Dermis blood vessel endothelial cell (primary cell): ENCODE measurements around the gene CHIC2. TPM values are rescaled to one million over a fixed set of nuclear protein-coding genes. Genes with fewer than 3 reads are reported as not detected.
A peak's percentile ranks its signal among the peaks of the same experiment; 100 is the strongest.

Source experiments
- DNase-seq: peaks from one replicate; pipeline ENCODE4 v3.0.0; 2010
- total RNA-seq: library from RNA; depleted of rRNA; stranded (reverse); fragments of >200 nt; gene quantifications from 2 replicates; pipeline ENCODE4 v1.2.3, GENCODE V29; 2014

Gene CHIC2
- total RNA-seq, 1 donor from 2014 or later: 90.2 TPM

DNA sequence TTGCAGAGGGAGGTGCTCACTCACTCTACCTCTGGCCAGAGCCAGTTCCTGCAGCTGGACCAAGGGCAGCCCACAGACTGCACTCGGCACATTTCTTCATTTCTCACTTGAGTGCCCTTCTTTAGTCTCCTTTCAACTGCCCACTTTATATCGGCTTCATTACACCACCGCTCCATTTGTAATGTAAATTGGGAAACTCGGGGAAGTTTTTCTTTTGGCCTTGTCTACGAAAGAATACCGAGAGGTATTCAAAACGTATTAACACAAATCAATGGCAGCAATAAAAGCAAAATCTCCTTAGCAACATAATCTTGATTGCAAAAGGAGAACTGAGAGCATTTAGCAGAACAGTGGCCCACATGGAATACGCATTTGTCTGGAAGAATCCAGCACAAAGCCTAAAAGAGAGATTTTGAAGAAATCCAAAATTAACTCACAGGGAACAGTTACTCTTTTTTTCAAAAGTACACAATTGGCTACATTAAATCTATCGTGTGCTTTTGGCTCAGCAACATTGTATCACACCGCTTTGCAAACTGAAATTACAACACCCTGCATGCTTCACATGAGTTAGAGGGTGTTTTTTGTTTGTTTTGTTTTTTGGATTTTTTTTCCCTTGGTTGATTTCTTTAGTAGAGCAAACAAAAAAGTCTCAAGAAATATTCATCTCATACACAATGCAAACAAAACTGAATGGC, 62.6 kb downstream of the CHIC2 start:
- no peak for DNase-seq

GRCh38 chr4:53997898-53998297, 66.5 kb downstream of the CHIC2 start:
- DNase-seq: no peak

- peak; percentile 98 for DNase-seq
Measured at GRCh38 chr4:53994382-53995102, 69.9 kb downstream of the CHIC2 start.

DNA sequence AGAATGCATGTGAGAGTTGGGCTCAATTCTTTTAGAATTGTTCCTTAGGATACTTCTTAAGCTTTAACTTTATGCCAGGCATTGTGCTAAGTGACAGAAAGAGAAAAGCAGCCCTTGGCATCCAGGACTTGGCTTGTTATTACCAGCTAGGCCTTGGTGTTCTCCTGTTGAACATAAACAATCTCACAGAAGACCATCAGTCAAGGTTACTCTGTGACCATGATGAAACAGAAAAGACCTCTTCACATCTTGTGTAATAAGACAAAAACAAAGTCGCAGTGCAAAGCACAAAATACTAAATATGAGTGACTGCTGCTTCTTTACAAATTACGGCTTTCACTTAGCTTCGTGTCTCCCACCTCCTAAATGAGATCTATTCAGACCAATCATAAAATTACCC, 71.6 kb downstream of the CHIC2 start:
- no peak for DNase-seq

- no peak for DNase-seq
Measured at GRCh38 chr4:53991821-53992220, 72.6 kb downstream of the CHIC2 start.

DNA sequence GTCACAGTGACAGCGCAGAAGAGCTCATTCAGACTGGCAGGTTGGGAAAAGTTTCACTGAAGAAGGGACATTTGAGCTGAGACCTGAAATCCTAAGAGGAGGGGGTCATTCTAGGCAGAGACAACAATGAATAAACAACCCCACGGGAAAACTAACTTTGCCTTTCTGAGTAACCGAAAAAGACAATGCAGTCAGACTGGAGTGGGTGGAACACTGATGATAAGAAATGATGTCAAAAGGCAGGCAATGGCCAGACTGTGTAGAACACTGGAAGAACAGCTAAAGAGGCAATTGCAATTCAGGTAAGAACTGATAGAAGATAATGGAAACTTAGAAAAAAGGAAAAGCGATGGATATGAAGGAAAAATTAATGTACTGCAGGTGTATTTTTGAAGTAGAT, 73.8 kb downstream of the CHIC2 start:
- DNase-seq: peak; percentile 50

- DNase-seq: peak; percentile 37
Measured at GRCh38 chr4:53987761-53988171, 76.6 kb downstream of the CHIC2 start.

GRCh38 chr4:53986062-53986461, 78.3 kb downstream of the CHIC2 start:
- no peak for DNase-seq

- no peak for DNase-seq
Measured at GRCh38 chr4:53981567-53981966, 82.8 kb downstream of the CHIC2 start.

GRCh38 chr4:53981066-53981465, 83.3 kb downstream of the CHIC2 start:
- no peak for DNase-seq

DNA sequence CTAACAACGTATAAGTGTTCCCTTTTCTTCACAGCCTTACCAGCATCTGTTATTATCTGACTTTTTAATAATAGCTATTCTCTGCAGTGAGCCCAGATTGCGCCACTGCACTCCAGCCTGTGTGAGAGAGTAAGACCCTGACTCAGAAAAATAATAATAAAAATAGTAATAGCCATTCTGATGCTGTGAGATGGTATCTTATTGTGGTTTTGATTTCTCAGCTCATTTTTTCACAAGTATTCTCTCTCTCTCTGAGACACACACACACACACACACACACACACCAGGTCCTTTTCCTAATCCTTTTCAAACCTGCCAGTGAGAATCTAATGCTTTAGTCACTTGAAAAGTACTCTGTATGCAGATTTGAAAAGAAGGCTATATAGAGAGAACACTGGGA, 89.8 kb downstream of the CHIC2 start:
- DNase-seq: no peak

GRCh38 chr4:53967986-53968385, 96.4 kb downstream of the CHIC2 start:
- DNase-seq: no peak

DNA sequence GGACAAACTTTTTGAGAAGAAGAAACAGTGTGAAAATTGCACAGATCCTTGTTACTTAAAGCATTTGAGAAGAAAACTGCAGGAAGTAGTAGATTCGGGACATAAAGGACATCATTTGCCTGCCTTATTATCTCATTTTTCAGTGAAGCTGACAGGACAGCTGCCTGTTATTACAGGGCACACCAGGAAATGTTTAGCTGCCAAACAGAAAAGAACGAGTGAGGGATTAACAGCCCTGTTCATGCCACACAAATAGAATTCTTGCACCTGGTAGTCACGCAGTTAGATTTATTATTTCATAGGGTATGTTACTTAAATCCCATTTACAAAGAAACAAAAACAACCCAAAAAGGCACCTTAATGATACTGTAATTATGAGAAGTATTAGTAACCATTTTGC, 100.6 kb downstream of the CHIC2 start:
- no peak for DNase-seq

DNA sequence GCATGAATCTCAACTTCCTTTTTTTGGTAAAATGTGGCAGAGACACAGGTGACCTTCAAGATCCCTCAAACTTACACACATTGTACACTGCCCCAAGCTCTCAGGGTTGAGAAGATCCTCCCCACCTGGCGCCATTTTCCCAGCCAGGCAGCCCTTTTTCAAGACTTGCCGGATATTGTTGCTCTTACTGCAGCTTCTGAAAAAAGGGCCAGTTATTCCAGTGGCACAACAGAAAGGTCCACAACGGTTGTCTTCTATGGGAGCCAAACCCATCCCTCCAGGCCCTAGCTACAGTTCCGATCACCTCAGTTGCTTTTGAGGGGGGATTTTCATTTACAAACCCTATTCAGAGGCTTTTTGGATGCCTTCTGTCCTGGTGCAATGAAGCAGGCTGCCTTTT, 101.1 kb downstream of the CHIC2 start:
- no peak for DNase-seq

DNA sequence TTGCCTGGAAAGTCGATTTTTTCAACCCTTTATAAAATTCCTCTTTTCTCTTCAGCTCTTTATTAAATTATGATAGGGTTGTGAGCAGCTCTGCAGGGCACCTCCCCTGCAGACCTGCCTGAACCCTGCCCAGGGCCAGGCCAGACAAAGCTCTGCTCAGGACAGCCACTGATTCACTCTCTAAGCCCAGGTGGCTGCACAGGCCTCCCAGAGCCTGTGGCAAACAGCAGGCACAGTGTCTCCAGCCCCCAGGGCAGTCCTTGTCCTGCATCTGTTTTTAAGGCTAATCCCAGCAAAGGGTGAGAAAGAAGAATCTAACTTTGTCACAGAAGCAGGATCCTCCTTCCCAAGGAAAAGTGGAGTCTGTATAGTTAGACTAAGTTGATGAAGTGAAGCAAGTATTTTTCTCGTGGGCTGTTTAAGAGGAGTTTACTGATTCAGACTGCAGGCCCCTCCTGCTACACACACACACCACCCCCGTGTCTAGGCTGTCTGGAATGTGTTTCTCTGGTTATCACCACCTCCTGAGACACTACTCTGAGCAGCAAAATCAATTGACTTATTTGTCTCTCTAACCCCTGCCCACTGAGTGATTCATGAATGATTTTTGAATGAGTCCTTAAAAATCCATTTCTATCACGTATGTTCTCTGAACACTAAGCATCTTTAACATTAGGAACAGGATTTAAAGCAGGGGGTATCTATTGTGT, 101.7 kb downstream of the CHIC2 start:
- no peak for DNase-seq

DNA sequence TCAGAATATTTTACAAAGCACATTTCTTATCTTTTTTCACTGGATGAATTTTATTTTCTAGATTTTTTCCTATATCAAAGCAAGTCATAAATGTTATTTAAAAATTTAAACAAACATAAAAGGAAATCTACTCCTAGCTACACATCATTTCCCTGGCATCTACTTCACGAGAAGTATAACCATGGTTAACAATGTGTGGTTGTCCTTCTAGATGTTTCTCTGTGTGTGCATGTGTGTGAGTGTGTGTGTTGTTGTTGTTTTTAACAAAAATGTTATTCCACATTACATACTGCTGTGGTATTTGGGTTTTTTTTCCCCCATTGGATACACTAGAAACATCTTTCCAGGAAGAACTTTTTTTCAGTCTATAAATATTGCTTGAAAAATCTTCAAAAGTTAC, 103.1 kb downstream of the CHIC2 start:
- DNase-seq: no peak

DNA sequence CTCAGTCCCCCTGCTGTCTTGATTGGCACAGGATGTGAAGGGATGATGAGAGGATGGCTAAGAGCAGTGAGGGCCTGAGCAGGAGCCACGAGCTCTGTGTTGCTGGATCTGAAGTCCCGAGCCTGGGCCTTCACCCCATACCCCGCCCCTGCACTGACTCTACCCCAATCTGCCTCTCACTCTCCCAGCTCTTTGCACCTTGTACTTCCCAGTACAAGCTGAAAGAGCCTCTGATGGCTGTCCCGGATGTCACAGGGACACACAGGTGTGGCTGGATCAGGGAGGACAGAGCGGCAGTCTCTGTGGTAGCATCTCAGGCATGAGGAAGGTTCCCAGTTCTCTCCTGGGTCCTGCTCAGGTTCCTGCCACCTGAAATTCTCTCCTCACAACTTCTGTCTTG, 103.6 kb downstream of the CHIC2 start:
- no peak for DNase-seq

Other genes starting within 250 kb of the CHIC2 start
- 0.33 TPM in 1 of 2 replicates, not detected in the other for gene GSX2, start 35.6 kb upstream of the CHIC2 start, total RNA-seq
- 0.65 and 1.5 TPM in 2 replicates for gene PDGFRA, start 164.7 kb upstream of the CHIC2 start, total RNA-seq